ENCODE measurements around the gene SPHK2. TPM values are rescaled to one million over a fixed set of nuclear protein-coding genes. Genes with fewer than 3 reads are reported as not detected.
"Not testable (repeated sequence)": the region's sequence is repeated elsewhere in the genome, so short reads cannot be mapped to it uniquely, and the experiment has no call there.

The SPHK2 gene
- total and polyA plus RNA-seq, 11 donors = 5.6 to 13.1 (median 9.5) TPM

DNA sequence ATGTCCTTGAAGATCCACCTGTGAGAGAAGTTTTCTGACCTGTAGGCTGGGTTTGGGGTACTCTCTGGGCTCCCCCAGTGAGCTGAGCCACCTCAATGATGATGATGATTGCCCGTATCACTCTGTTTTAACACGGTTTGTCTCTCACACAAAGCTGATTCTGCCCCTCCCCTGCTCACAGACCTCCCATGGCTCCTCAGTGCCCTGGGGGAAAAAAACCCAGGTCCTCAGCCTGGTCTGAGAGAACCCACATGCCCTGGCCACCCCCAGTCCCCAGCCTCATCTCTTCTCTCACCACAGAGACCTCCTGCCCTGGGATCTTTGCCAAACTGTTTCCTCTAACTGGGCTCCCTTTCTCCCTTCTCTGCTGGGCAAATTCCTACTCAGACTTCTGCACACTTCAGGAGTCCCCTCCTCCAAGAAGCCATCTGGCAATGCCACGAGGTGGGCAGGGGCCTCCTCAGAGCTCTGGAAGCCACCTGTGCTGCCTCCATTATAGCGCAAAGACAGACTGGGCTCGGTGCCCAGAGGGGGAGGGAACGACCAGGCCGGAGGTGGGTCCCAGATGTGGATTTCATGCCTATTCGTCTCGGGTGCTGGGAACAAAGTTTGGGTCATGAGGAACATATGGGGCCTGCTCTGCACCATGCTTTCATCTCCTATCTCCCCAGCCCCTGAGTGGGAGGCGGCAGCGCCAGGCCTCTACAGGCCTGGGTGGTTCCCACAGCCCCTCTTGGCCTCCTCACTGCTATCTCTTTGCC lies 35.2 kb downstream of the SPHK2 start:
- Histone ChIP-seq H3K4me3 (no peak overlapping the region), H3K9me3 (no peaks in the 10 kb centered on the region), H3K4me1 (peaks cover 0 to 3% (median 0%) of the 10 kb centered on the region in 12 donors), H3K27ac (no peak overlapping the region), H3K27me3 (no peaks in the 10 kb centered on the region), H3K36me3 (no peaks in the 10 kb centered on the region)
- DNase-seq (no peak), ATAC-seq (no peak)
- 43 to 68% (median 53%) methylated on average over 9 to 11 of the region's 11 CpGs for WGBS, 4 donors
- intact Hi-C loops (cut with DNase I) = no loop called here
- TF ChIP-seq, protein P1, sequence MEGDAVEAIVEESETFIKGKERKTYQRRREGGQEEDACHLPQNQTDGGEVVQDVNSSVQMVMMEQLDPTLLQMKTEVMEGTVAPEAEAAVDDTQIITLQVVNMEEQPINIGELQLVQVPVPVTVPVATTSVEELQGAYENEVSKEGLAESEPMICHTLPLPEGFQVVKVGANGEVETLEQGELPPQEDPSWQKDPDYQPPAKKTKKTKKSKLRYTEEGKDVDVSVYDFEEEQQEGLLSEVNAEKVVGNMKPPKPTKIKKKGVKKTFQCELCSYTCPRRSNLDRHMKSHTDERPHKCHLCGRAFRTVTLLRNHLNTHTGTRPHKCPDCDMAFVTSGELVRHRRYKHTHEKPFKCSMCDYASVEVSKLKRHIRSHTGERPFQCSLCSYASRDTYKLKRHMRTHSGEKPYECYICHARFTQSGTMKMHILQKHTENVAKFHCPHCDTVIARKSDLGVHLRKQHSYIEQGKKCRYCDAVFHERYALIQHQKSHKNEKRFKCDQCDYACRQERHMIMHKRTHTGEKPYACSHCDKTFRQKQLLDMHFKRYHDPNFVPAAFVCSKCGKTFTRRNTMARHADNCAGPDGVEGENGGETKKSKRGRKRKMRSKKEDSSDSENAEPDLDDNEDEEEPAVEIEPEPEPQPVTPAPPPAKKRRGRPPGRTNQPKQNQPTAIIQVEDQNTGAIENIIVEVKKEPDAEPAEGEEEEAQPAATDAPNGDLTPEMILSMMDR (IDR thresholded peaks at IDR 0.05) = no peak
- TF ChIP-seq POLR2A (IDR thresholded peaks at IDR 0.05) = no peak

DNA sequence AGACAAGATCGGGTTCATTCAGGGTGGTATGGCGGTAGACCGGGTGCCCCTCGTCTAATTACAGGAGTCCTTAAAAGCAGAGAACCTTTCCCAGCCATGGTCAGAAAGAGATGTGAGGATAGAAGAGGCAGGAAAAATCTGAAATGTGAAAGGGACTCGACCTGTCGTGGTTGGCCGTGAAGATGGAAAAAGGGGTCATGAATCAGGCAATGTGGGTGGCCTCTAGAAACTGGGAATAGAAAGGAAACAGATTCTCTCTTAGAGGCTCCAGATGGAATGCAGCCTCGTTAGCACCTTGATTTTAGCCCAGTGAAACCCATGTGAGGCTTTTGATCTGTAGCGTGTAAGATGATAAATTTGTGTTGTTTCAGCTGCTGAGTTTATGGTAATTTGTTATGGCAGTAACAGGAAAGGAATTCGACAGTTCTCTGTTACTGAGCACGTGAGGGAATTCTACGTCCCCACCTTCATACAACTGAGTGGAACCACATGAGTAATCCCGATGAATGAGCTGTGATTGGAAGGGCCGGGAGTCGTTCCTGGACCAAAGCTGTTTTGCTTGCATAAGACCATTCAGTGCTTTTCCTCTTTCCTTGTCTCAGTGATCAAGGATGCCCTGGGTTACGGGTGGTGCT lies 37.7 kb downstream of the SPHK2 start:
- ATAC-seq = no peak
- Histone ChIP-seq H3K27me3 (no peaks in the 10 kb centered on the region), H3K4me3 (no peak overlapping the region), H3K4me1 (peaks cover 0 to 15% (median 7%) of the 10 kb centered on the region in 12 donors), H3K27ac (no peak overlapping the region), H3K36me3 (no peaks in the 10 kb centered on the region), H3K9me3 (no peaks in the 10 kb centered on the region)
- 49 to 55% (median 53%) methylated on average over 16 of the region's 16 CpGs for WGBS, 4 donors
- no peak for DNase-seq
- intact Hi-C loops (cut with DNase I) = no loop called here
- TF ChIP-seq, protein P1 (IDR thresholded peaks at IDR 0.05) = no peak
- no peak for TF ChIP-seq POLR2A (IDR thresholded peaks at IDR 0.05)

DNA sequence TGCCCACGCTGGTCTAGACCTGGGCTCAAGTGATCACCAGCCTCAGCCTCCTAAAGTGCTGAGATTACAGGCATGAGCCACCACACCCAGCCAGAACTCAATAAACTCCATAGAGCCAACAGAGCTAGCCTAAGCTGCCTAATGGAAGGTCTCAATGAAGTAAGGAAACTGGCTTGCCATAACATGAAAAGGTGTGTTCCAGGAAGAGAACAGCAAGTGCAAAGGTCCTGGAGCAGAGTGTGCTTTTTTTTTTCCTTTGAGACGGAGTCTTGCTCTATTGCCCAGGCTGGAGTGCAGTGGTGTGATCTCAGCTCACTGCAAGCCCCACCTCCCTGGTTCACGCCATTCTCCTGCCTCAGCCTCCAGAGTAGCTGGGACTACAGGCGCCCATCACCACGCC lies 38.5 kb downstream of the SPHK2 start:
- H3K9me3 ChIP-seq; H3K4me3 ChIP-seq; DNase-seq; intact Hi-C loops (cut with DNase I); ATAC-seq; H3K27ac ChIP-seq; H3K27me3 ChIP-seq; H3K36me3 ChIP-seq: not testable (repeated sequence)
- peaks cover 0 to 15% (median 7%) of the 10 kb centered on the region in 12 donors for H3K4me1 ChIP-seq
- WGBS, 4 donors = 90 to 96% (median 95%) methylated on average over 5 of the region's 5 CpGs

DNA sequence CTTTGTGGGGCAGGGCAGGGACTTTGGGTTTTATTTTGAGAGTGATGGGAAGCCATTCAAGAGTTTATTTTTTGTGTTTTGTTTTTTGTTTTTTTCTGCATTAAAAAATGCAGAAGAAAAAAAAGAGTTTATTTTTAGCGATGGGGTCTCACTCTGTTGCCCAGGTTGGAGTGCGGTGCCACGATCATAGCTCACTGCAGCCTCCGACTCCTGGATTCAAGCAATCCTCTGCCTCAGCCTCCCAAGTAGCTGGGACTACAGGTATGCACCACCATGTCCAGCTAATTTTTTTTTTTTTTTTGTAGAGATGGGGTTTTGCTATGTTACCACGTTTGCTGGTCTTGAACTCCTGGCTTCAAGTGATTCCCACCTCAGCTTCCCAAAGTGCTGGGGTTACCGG lies 39.2 kb downstream of the SPHK2 start:
- intact Hi-C loops (cut with DNase I) = no loop called here
- H3K36me3 ChIP-seq = no peaks in the 10 kb centered on the region
- ATAC-seq (no peak), DNase-seq (no peak)
- H3K27me3 ChIP-seq = no peaks in the 10 kb centered on the region
- peaks cover 0 to 15% (median 7%) of the 10 kb centered on the region in 12 donors for H3K4me1 ChIP-seq
- TF ChIP-seq, protein P1 (IDR thresholded peaks at IDR 0.05) = no peak
- TF ChIP-seq POLR2A (IDR thresholded peaks at IDR 0.05) = no peak
- no peak overlapping the region for H3K4me3 ChIP-seq
- H3K9me3 ChIP-seq = no peaks in the 10 kb centered on the region
- no peak overlapping the region for H3K27ac ChIP-seq
- WGBS, 4 donors = 90 to 94% (median 93%) methylated on average over 6 of the region's 6 CpGs
